Endothelial cell of hepatic sinusoid (primary cell): Measurements from ENCODE around the gene XIRP1.

Source experiments
- in situ Hi-C: cut with HindIII; loops from 2 replicates; pipeline ENCODE4 v1.10.0; 2017; ENCODE audit warnings: low sequenced_read_pairs

Gene XIRP1

DNA sequence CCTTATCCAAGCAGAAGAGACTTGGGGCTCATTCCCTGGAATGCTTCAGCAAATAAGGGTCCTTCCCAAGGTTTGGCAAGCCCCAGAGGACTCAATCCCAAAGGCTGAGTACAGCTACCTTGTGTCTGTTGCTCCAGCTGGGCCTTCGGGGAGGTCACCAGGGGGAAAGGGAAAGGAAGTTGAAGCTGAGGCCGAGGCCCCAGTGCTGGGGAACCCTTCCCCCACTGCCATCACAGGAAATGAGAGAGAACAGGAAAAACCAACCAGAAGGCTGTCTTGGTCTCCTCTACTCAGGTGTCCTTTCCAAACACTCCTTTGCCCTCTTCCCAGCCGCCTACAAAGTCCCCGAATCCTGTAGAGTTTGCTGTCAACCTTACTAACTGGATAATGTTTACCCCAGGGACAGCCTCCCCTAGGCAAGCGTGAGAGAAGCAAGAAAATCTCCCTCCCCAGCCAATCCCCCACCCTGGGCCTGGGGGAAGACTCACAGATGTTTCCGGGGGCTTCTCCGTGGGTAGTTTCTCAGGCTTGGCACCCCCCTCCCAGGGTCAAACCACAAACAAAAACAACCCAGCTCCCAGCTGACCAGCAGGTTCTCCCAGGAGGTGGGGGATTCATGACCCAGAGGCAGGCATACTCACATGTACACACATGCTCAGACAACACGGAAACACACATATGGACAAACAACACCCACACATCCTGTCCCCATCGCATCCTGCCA is 44.5 kb downstream of the XIRP1 start:
- in situ Hi-C loops = no loop called here

GRCh38 chr3:39146611-39147591 is 45.5 kb downstream of the XIRP1 start:
- in situ Hi-C loops = no loop called here

GRCh38 chr3:39146083-39146501 is 46.3 kb downstream of the XIRP1 start:
- in situ Hi-C loops = no loop called here

DNA sequence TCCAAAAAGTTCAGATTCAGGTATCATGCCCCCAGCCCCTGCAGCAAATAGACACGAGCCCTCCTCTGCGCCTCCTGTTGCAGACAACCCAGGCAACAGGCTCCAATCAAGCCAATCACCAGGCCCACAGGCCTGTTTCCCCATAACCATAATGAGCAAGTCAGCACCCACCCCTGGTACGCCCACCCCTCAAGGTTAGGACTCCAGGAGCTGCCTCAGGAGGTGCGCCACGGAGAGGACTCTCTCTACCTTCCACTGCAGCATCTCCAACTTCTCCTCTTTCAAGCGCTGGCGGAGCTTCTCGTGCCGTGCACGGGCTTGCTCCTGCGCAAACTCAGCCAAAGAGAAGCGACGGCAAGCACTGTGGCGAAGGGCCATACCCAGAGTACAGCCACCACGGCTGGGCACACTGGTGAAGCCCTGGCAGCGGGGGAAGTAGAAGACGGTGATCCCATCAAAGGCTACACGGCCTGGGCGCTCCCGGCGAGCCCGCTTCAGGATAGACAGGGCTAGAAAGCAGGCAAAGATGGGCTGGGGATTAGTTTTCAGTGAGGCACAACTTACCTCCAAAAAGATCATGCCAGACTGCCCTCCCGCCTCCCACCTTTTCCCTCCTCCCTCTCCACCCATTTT is 47.5 kb downstream of the XIRP1 start:
- in situ Hi-C loops = no loop called here

GRCh38 chr3:39144095-39144747 is 48.2 kb downstream of the XIRP1 start:
- in situ Hi-C loops = no loop called here

GRCh38 chr3:39143051-39143885 is 49.1 kb downstream of the XIRP1 start:
- in situ Hi-C loops = no loop called here

DNA sequence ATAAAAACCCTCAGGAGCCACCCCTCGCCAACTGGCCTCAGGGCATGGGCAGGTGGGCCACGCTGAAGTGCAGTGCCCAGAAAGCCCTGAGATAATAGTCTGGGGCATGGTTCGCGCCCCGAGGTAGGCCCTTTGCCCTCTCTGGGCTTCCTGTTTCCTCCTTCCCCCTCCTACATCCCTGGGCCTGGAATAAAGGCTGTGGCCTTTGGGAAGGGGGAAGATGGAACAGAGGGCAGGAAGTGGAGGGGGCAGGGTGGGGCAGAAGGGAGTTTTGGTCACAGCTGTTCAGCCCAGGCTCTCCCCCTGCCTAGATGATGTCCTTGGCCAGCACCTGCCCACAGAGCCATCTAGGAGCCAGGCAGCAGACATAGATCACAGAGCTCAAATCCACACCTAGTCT is 50.3 kb downstream of the XIRP1 start:
- in situ Hi-C loops = no loop called here

DNA sequence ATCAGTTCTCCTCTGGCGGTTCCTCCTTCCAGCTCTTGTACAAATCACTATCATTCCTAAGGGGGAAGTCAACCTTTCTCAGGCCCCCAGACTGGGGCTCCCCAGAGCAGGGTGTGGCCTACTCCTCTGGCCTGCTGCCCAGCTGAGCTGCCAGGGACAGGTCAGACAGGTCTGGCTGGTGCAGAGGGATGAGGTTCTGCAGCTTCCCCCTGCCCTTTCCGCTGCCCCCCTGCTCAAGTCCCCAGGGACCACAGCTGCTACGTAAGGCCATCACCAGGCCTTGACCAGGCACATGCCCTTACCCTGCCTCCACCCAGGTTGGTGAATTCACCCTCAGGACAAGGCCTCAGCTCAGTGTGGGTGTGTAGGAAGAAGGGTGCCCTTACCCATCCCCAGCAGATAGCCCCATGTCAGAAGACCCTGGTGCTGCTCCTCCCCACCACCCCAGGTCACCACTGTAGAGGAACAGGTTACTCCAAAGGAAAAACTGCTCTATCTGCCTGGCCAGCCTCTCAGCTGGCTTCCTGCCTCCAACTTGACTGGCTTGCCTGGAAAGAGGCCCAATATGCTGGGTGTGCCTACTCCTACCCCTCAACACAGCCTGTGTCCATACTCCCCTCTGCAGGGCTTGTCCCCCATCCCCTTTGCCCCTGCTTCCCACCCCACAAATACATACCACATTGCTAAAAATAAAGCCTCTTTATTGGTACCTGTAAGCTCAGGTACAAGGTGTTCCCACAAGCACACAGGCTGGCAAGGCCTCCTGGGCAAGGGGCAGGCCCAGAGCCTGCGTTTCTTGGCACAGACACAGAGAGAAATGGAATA is 51.0 kb downstream of the XIRP1 start:
- in situ Hi-C loops = no loop called here

DNA sequence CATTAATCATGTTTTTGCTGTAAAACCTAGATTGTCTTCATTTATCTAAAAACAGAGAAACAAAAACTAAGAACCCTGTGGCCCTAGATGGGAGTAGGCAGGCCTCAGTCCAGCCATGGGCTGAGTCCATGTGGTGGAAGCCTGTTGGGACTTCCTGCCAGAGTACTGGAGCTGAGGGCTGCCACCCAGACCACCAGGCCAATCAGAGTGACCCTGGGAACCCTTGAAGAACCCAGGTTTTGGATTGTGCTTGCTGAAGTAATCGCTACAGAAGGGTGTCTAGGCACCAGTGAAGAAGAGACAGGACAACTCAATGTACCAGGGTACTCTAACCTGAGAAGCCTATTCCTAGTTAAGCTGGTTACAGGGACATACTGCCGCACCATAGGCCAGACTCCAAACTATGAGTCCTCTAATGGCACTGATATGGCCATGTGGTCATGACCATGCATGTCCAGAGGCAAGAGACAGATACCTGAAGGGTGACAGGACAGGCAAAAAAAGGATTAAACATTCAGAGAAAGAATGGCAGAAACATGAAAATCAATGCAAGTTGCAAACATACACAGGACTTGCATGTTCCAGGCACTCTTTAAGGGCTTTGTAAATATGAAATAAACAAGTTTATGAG is 51.9 kb downstream of the XIRP1 start:
- in situ Hi-C loops = no loop called here

DNA sequence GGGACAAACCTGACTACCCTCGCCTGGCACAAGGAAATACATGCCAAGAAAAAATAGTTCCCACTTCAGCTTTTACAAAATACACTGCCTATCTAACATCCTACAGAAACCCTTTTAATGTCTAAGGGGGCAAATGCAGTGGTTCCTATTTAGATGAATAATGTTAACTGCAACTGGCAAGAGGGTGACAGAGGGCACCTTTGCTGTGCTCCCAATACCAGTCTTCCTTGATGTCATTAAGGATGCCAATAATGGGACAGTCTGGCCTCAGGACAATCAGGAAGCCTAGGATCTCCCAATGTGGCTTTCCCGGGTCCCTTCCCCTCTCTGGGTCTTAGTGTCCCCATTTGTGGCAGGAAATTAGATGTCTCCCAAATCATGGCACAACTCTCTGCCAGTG is 53.0 kb downstream of the XIRP1 start:
- in situ Hi-C loops = no loop called here

DNA sequence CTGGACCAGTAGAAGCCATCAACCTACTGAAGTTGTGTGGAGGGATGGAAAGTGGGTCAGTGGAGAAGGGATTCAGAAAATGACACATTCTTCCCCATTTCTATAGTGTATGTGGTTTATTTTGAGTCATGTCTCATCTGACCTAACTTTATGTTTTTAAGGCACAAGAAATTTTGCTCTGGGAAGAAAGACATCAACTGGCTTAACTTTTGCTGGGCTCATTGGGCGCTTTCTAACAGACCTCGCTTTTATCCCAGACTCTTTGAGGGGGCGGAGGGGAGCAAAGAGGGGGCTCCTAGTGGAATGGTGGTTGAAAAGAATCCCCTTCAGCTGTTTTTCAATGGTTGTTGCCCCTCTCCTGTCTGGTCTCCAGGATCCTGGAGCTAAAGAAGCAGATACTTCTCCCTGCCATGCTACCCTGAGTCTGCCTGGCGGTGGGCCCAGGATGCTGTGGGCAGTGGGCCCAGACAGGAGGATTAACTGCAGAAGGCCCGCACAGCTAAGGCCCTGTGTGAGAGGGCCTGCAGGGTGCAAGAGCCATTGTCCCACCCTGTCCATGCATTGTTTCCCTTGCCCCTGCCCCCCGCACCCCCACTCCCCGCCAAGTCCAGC is 53.5 kb downstream of the XIRP1 start:
- in situ Hi-C loops = no loop called here

- in situ Hi-C loops = no loop called here
Observed at GRCh38 chr3:39137991-39138803, 54.2 kb downstream of the XIRP1 start.

- in situ Hi-C loops = no loop called here
Observed at GRCh38 chr3:39137435-39137936, 54.9 kb downstream of the XIRP1 start.

GRCh38 chr3:39136533-39137434 is 55.6 kb downstream of the XIRP1 start:
- in situ Hi-C loops = no loop called here

GRCh38 chr3:39135170-39135805 is 57.1 kb downstream of the XIRP1 start:
- in situ Hi-C loops = no loop called here

DNA sequence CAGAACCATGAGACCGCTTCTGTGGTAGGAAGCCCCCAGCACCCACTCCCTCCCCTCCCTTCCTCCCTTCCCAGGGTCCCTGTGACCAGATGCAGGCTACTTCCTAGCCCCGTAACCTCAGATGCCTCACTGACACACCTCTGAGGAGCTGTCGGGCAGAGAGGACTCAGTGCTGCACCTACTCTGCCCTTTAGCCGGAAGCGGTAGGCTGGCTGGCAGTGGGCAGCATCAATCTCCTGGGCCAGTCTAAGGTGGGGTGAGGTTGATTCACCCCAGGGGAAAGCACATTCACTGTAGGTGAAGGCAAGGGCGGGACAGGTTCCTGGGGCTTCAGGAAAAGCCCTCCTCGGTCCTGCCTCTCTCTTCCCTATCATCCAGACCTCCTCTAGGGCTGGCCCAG is 58.1 kb downstream of the XIRP1 start:
- in situ Hi-C loops = no loop called here
